NB4 (cell line): ENCODE data around the gene RAC2.
"Not testable (repeated sequence)": the region's sequence is repeated elsewhere in the genome, so short reads cannot be mapped to it uniquely, and the experiment has no call there.

ENCODE experiments used
- CTCF ChIP-seq: IDR thresholded peaks from one replicate; pipeline ENCODE4 v1.5.1; 2012; ENCODE audit warnings: low read depth, low read length
- POLR2A ChIP-seq: IDR thresholded peaks from 2 replicates; pipeline ENCODE4 v1.6.1; 2011; ENCODE audit warnings: mild to moderate bottlenecking; ENCODE audit not compliant: insufficient read length; ENCODE audit errors: extremely low read depth

- TF ChIP-seq POLR2A, CTCF: not testable (repeated sequence)
Observed at GRCh38 chr22:37201443-37201820, 42.6 kb downstream of the RAC2 start.
